IMR-90 (cell line): ENCODE measurements around the gene CRYBG3. TPM values are rescaled to one million over a fixed set of nuclear protein-coding genes. Genes with fewer than 3 reads are reported as not detected.

Source experiments
- ATAC-seq: fragments of 200-7000 bp; cut with Tn5 transposase; 2 replicates; pipeline ENCODE4 v1.9.1; 2020; ENCODE audit warnings: low read depth, mild to moderate bottlenecking, moderate library complexity
- BruUV-seq: library from RNA; stranded (reverse); fragments of 400-500 nt; replicated peaks from 2 replicates; lab custom pipeline; 2021; lab: Mats Ljungman, UMichigan
- CTCF ChIA-PET: fragments of 300-600 bp; formaldehyde crosslinking; extraction: SDS; loops from one replicate; lab custom pipeline; 2021; ENCODE audit warnings: antibody characterized with exemption; lab: Yijun Ruan, JAX
- POLR2A ChIA-PET: fragments of 300-600 bp; sonication (Branson Sonifier 250); formaldehyde crosslinking; loops from one replicate; lab custom pipeline; 2022; ENCODE audit warnings: antibody characterized with exemption; ENCODE audit not compliant: unreplicated experiment; lab: Charles Lee
- DNase-seq: peaks from one replicate; pipeline ENCODE4 v3.0.0; 2013
- H2AFZ ChIP-seq: replicated peaks from 2 replicates; pipeline ENCODE3; 2013; ENCODE audit warnings: low read length, mild to moderate bottlenecking; ENCODE audit not compliant: poor library complexity
- H2AK5ac ChIP-seq: 2 replicates; pipeline ENCODE4 v1.6.1; 2013; ENCODE audit warnings: low read depth, low read length, inconsistent platforms
- H2AK9ac ChIP-seq: replicated peaks from 2 replicates; pipeline ENCODE3; 2013; ENCODE audit warnings: mild to moderate bottlenecking, low read depth, low read length, moderate library complexity; ENCODE audit not compliant: poor library complexity
- H2BK120ac ChIP-seq: 2 replicates; pipeline ENCODE4 v1.6.1; 2013; ENCODE audit warnings: low read depth, low read length, inconsistent platforms
- H2BK15ac ChIP-seq: 3 replicates; pipeline ENCODE4 v1.6.1; 2013; ENCODE audit warnings: low read depth, low read length, inconsistent platforms
- H2BK20ac ChIP-seq: 2 replicates; pipeline ENCODE4 v1.6.1; 2013; ENCODE audit warnings: low read depth, mild to moderate bottlenecking, inconsistent platforms, low read length, moderate library complexity
- H2BK5ac ChIP-seq: 2 replicates; pipeline ENCODE4 v1.6.1; 2013; ENCODE audit warnings: mild to moderate bottlenecking, low read depth, low read length, inconsistent platforms; ENCODE audit not compliant: poor library complexity, severe bottlenecking
- H3K14ac ChIP-seq: replicated peaks from 2 replicates; pipeline ENCODE4 v1.6.1; 2013; ENCODE audit warnings: low read depth, low read length, inconsistent platforms
- H3K18ac ChIP-seq: 2 replicates; pipeline ENCODE4 v1.6.1; 2013; ENCODE audit warnings: low read depth, low read length, control low read depth
- H3K23ac ChIP-seq: 2 replicates; pipeline ENCODE4 v1.6.1; 2013; ENCODE audit warnings: low read depth, low read length, inconsistent platforms
- H3K27ac ChIP-seq: 2 replicates; pipeline ENCODE4 v1.5.1; 2013; ENCODE audit warnings: mild to moderate bottlenecking, control low read depth, low read length; ENCODE audit not compliant: insufficient read depth
- H3K27me3 ChIP-seq: 2 replicates; pipeline ENCODE4 v1.6.1; 2013; ENCODE audit warnings: low read length; ENCODE audit not compliant: control insufficient read depth, insufficient read depth
- H3K36me3 ChIP-seq: 2 replicates; pipeline ENCODE4 v1.6.1; 2013; ENCODE audit warnings: low read length, mixed read lengths; ENCODE audit not compliant: control insufficient read depth, insufficient read depth
- H3K4ac ChIP-seq: 2 replicates; pipeline ENCODE4 v1.6.1; 2013; ENCODE audit warnings: low read depth, low read length, inconsistent platforms
- H3K4me1 ChIP-seq: 2 replicates; pipeline ENCODE4 v1.6.1; 2013; ENCODE audit warnings: low read length, mixed read lengths; ENCODE audit not compliant: control insufficient read depth, insufficient read depth
- H3K4me2 ChIP-seq: 2 replicates; pipeline ENCODE4 v1.6.1; 2013; ENCODE audit warnings: low read depth, mild to moderate bottlenecking, control low read depth, low read length, moderate library complexity
- H3K4me3 ChIP-seq: 2 replicates; pipeline ENCODE4 v1.5.1; 2013; ENCODE audit warnings: low read depth, mild to moderate bottlenecking, control low read depth, low read length, moderate library complexity; ENCODE audit not compliant: insufficient read depth
- H3K56ac ChIP-seq: 2 replicates; pipeline ENCODE4 v1.6.1; 2013; ENCODE audit warnings: low read length, inconsistent platforms; ENCODE audit not compliant: insufficient read depth; ENCODE audit errors: extremely low read depth
- H3K79me1 ChIP-seq, 2 experiments: 2 replicates each; pipeline ENCODE4 v1.6.1; 2013; ENCODE audit warnings: low read length in 2 of 2, inconsistent platforms in 1 of 2, low read depth in 1 of 2
- H3K9ac ChIP-seq: 2 replicates; pipeline ENCODE4 v1.6.1; 2013; ENCODE audit warnings: low read depth, low read length, control low read depth
- H3K9me1 ChIP-seq: 2 replicates; pipeline ENCODE4 v1.6.1; 2013; ENCODE audit warnings: low read length, inconsistent platforms; ENCODE audit not compliant: insufficient read depth
- H3K9me3 ChIP-seq: 2 replicates; pipeline ENCODE4 v1.6.1; 2013; ENCODE audit warnings: low read length; ENCODE audit not compliant: control insufficient read depth, insufficient read depth
- H4K20me1 ChIP-seq: 2 replicates; pipeline ENCODE4 v1.6.1; 2013; ENCODE audit warnings: low read length, inconsistent platforms; ENCODE audit not compliant: insufficient read depth
- H4K5ac ChIP-seq: 2 replicates; pipeline ENCODE4 v1.6.1; 2013; ENCODE audit warnings: mild to moderate bottlenecking, low read depth, low read length, control low read depth
- H4K8ac ChIP-seq, 2 experiments: 2 replicates each; pipeline ENCODE4 v1.6.1; 2013; ENCODE audit warnings: low read depth in 2 of 2, low read length in 2 of 2, control low read depth in 1 of 2, inconsistent platforms in 1 of 2
- H4K91ac ChIP-seq: 2 replicates; pipeline ENCODE4 v1.6.1; 2013; ENCODE audit warnings: low read depth, low read length, inconsistent platforms; ENCODE audit not compliant: insufficient read depth
- BHLHE40 ChIP-seq: fragments of 150-350 bp; IDR thresholded peaks from 2 replicates; pipeline ENCODE4 v1.6.1; 2016; ENCODE audit warnings: mild to moderate bottlenecking, low read depth, low read length
- CEBPB ChIP-seq: IDR thresholded peaks from 2 replicates; pipeline ENCODE4 v1.6.1; 2012; ENCODE audit warnings: low read depth, low read length, improper control_type of control experiment
- CHD1 ChIP-seq: IDR thresholded peaks from 2 replicates; pipeline ENCODE4 v1.6.1; 2012; ENCODE audit warnings: low read depth, low read length, improper control_type of control experiment
- CTCF ChIP-seq: conservative IDR thresholded peaks from 2 replicates; pipeline ENCODE4 v1.5.1; 2012; ENCODE audit warnings: mild to moderate bottlenecking, low read depth, low read length, improper control_type of control experiment
- ELK1 ChIP-seq: fragments of 150-350 bp; IDR thresholded peaks from 2 replicates; pipeline ENCODE4 v1.6.1; 2016; ENCODE audit warnings: low read depth, mild to moderate bottlenecking, low read length, moderate library complexity, borderline replicate concordance
- FOS ChIP-seq: fragments of 150-350 bp; IDR thresholded peaks from 2 replicates; pipeline ENCODE4 v1.6.1; 2016; ENCODE audit warnings: low read depth, low read length
- MAFK ChIP-seq: IDR thresholded peaks from 2 replicates; pipeline ENCODE4 v1.6.1; 2012; ENCODE audit warnings: low read depth, low read length, improper control_type of control experiment
- MAZ ChIP-seq: IDR thresholded peaks from 2 replicates; pipeline ENCODE4 v1.6.1; 2012; ENCODE audit warnings: low read depth, mild to moderate bottlenecking, low read length, improper control_type of control experiment, moderate library complexity, borderline replicate concordance
- MXI1 ChIP-seq: IDR thresholded peaks from 2 replicates; pipeline ENCODE4 v1.6.1; 2012; ENCODE audit warnings: low read depth, mild to moderate bottlenecking, low read length, moderate library complexity, borderline replicate concordance
- NFE2L2 ChIP-seq: fragments of 150-350 bp; IDR thresholded peaks from 2 replicates; pipeline ENCODE4 v1.6.1; 2016; ENCODE audit warnings: low read depth, mild to moderate bottlenecking, low read length
- POLR2A ChIP-seq: IDR thresholded peaks from 2 replicates; pipeline ENCODE4 v1.6.1; 2012; ENCODE audit warnings: mild to moderate bottlenecking, low read depth, low read length
- RAD21 ChIP-seq: IDR thresholded peaks from 2 replicates; pipeline ENCODE4 v1.6.1; 2012; ENCODE audit warnings: low read length, improper control_type of control experiment
- RCOR1 ChIP-seq: IDR thresholded peaks from 2 replicates; pipeline ENCODE4 v1.6.1; 2012; ENCODE audit warnings: mild to moderate bottlenecking, low read length, improper control_type of control experiment; ENCODE audit not compliant: insufficient replicate concordance
- RFX5 ChIP-seq: IDR thresholded peaks from 2 replicates; pipeline ENCODE4 v1.8.0; 2012; ENCODE audit warnings: low read depth, mild to moderate bottlenecking, low read length, moderate library complexity
- SMC3 ChIP-seq: fragments of 150-350 bp; IDR thresholded peaks from 2 replicates; pipeline ENCODE4 v1.6.1; 2016; ENCODE audit warnings: low read depth, mild to moderate bottlenecking, antibody characterized with exemption, low read length, moderate library complexity
- USF2 ChIP-seq: fragments of 150-350 bp; IDR thresholded peaks from 2 replicates; pipeline ENCODE4 v1.6.1; 2017; ENCODE audit warnings: mild to moderate bottlenecking, antibody characterized with exemption, low read length, low read depth
- WGBS, 2 experiments: methylation state at CpG; one replicate each; pipeline versions ENCODE4 v1.1.5 to v1.1.7; 2013; ENCODE audit warnings: missing lambda C conversion rate in 2 of 2; ENCODE audit not compliant: insufficient read length in 1 of 2; ENCODE audit errors: extremely low coverage in 2 of 2; 5-methylcytosine and 5-hydroxymethylcytosine counted together
- dilution Hi-C: fragments of 300-500 bp; cut with HindIII; formaldehyde crosslinking; loops from one replicate; pipeline ENCODE4 v1.14.3; 2018; ENCODE audit warnings: low sequenced_read_pairs; ENCODE audit not compliant: unreplicated experiment
- in situ Hi-C: fragments of 300-500 bp; cut with MboI; formaldehyde crosslinking; loops from 3 replicates; pipeline ENCODE4 v1.14.3; 2019; ENCODE audit warnings: low sequenced_read_pairs, inconsistent platforms, mixed read lengths
- intact Hi-C: fragments of 100-400 bp; cut with micrococcal nuclease; formaldehyde crosslinking; loops from 2 replicates; pipeline ENCODE4 v1.10.0; 2022
- polyA plus RNA-seq, 3 experiments: library from polyadenylated mRNA; depleted of rRNA; stranded (reverse); fragments of >200 nt; gene quantifications; 2 replicates each; pipeline ENCODE4 v1.2.3, GENCODE V29; 2012; ENCODE audit warnings: low replicate concordance in 1 of 3
- total RNA-seq: library from RNA; depleted of rRNA; stranded (reverse); fragments of >200 nt; gene quantifications from 2 replicates; pipeline ENCODE4 v1.2.3, GENCODE V29; 2012

The CRYBG3 gene
- total and polyA plus RNA-seq, 2 of the 4 experiments (the other 2 are of a cell fraction), result 4.9 to 26.2 TPM

- in situ Hi-C loops, result no loop called here
- no TSS peak for BruUV-seq
- peaks cover 2 to 17% of the 10 kb centered on the region in 2 experiments; a peak in 2 of 4 replicates for H3K79me1 ChIP-seq
- DNase-seq (no peak), ATAC-seq (no peak)
- H3K36me3 ChIP-seq, result peaks cover 11% of the 10 kb centered on the region
- H2BK120ac ChIP-seq, result no peak overlapping the region
- no peak overlapping the region for H2BK5ac ChIP-seq
- H4K8ac ChIP-seq, result no peak overlapping the region
- no peak overlapping the region for H3K18ac ChIP-seq
- H3K4ac ChIP-seq, result no peak overlapping the region
- ChIA-PET POLR2A (no interaction called here), CTCF (no interaction called here)
- no peak overlapping the region for H2AFZ ChIP-seq
- H3K4me3 ChIP-seq, result no peak overlapping the region
- H4K91ac ChIP-seq, result no peak overlapping the region
- H2BK20ac ChIP-seq, result no peak overlapping the region
- H3K9me3 ChIP-seq, result no peaks in the 10 kb centered on the region
- no peaks in the 10 kb centered on the region for H3K27me3 ChIP-seq
- H3K14ac ChIP-seq, result no peak overlapping the region
- no peaks in the 10 kb centered on the region for H4K20me1 ChIP-seq
- H4K5ac ChIP-seq, result no peak overlapping the region
- H2AK5ac ChIP-seq, result no peak overlapping the region
- H3K4me2 ChIP-seq, result no peak overlapping the region
- peaks cover 9% of the 10 kb centered on the region for H3K4me1 ChIP-seq
- 80% methylated on average over 2 of the region's 5 CpGs; no CpG with 5 or more reads in 1 of the 2 experiments for WGBS, 2 experiments
- H3K27ac ChIP-seq, result no peak overlapping the region
- intact Hi-C loops, result no loop called here
- H3K9me1 ChIP-seq, result peaks cover 9% of the 10 kb centered on the region; the same call in 1 of the 2 replicates
- H3K56ac ChIP-seq, result no peak overlapping the region
- dilution Hi-C loops, result no loop called here
- no peak overlapping the region for H2AK9ac ChIP-seq
- H2BK15ac ChIP-seq, result no peak overlapping the region
- TF ChIP-seq RCOR1 (no peak), RAD21 (no peak), POLR2A (no peak), MAFK (no peak), CHD1 (no peak), MXI1 (no peak), MAZ (no peak), CTCF (no peak), ELK1 (no peak), FOS (no peak), RFX5 (no peak), CEBPB (no peak), NFE2L2 (no peak), SMC3 (no peak), USF2 (no peak), BHLHE40 (no peak)
- no peak overlapping the region for H3K9ac ChIP-seq
- no peak overlapping the region for H3K23ac ChIP-seq
Observed at GRCh38 chr3:97960551-97960950, 138.7 kb downstream of the CRYBG3 start.
